HCT116 (cell line): Measurements from ENCODE around the gene WWOX. TPM values are rescaled to one million over a fixed set of nuclear protein-coding genes. Genes with fewer than 3 reads are reported as not detected.
A peak's percentile ranks its signal among the peaks of the same experiment; 100 is the strongest.

Source experiments
- ATAC-seq: fragments of 200-7000 bp; cut with Tn5 transposase; 2 replicates; pipeline ENCODE4 v1.9.1; 2020; ENCODE audit warnings: mild to moderate bottlenecking, moderate library complexity
- BruUV-seq: library from RNA; stranded (reverse); fragments of 400-500 nt; replicated peaks from 2 replicates; lab custom pipeline; 2021; lab: Mats Ljungman, UMichigan
- CTCF ChIA-PET: fragments of 300-600 bp; sonication (Branson Sonifier 250); formaldehyde crosslinking; loops from one replicate; lab custom pipeline; 2021; ENCODE audit warnings: antibody characterized with exemption; lab: Charles Lee
- POLR2A ChIA-PET: fragments of 300-600, 350-600 bp; sonication (Branson Sonifier 250); formaldehyde crosslinking; loops from one replicate; lab custom pipeline; 2021; ENCODE audit warnings: antibody characterized with exemption; lab: Charles Lee
- RAD21 ChIA-PET, 2 experiments: fragments of 300-600 bp; sonication (Branson Sonifier 250); formaldehyde crosslinking; loops; one replicate each; lab custom pipeline; 2023; ENCODE audit warnings: low total read pairs in 2 of 2; ENCODE audit not compliant: uncharacterized antibody in 2 of 2, unreplicated experiment in 2 of 2, low non-redundant PET in 1 of 2; lab: Charles Lee
- DNase-seq: peaks from one replicate; pipeline ENCODE4 v3.0.0-alpha.2; 2010; ENCODE audit warnings: low read depth, low spot score
- H2AFZ ChIP-seq: fragments of 200-600 bp; shearing (Covaris generic), sonication (generic); 2 replicates; pipeline ENCODE4 v1.6.1; 2017; ENCODE audit warnings: low read depth, mixed run types, mixed read lengths, antibody characterized with exemption, low read length; ENCODE audit not compliant: poor library complexity, severe bottlenecking
- H3K27ac ChIP-seq: 2 replicates; pipeline ENCODE4 v1.5.1; 2012; ENCODE audit warnings: low read depth, low read length
- H3K27me3 ChIP-seq: fragments of 200-600 bp; sonication (generic); 2 replicates; pipeline ENCODE4 v1.6.1; 2016; ENCODE audit warnings: mixed run types, low read length, mixed read lengths; ENCODE audit not compliant: insufficient read depth
- H3K36me3 ChIP-seq, 2 experiments: fragments of 200-500 bp in 1 of 2; fragments of 200-600 bp in 1 of 2; sonication (Bioruptor generic) in 1 of 2; sonication (generic) in 1 of 2; 2 replicates each; pipeline versions ENCODE4 v1.5.1 to v1.6.1; 2014 to 2016; ENCODE audit warnings: low read length in 2 of 2, inconsistent platforms in 1 of 2, mixed read lengths in 1 of 2, mixed run types in 1 of 2; ENCODE audit not compliant: insufficient read depth in 2 of 2, control insufficient read depth in 1 of 2
- H3K4me1 ChIP-seq, 2 experiments: fragments of 200-600 bp in 1 of 2; sonication (generic) in 1 of 2; 2 replicates each; pipeline versions ENCODE4 v1.5.1 to v1.6.1; 2012 to 2017; ENCODE audit warnings: low read length in 2 of 2, inconsistent platforms in 1 of 2, mild to moderate bottlenecking in 1 of 2, mixed read lengths in 1 of 2, mixed run types in 1 of 2, moderate library complexity in 1 of 2; ENCODE audit not compliant: insufficient read depth in 2 of 2, control insufficient read depth in 1 of 2
- H3K4me2 ChIP-seq: fragments of 200-600 bp; sonication (generic); 2 replicates; pipeline ENCODE4 v1.6.1; 2017; ENCODE audit warnings: mixed run types, low read length, mixed read lengths
- H3K4me3 ChIP-seq, 2 experiments: fragments of 200-600 bp in 1 of 2; sonication (generic) in 1 of 2; replicated peaks in 1 of 2; 2 replicates each; pipeline ENCODE4 v1.5.1; 2011 to 2016; ENCODE audit warnings: low read length in 2 of 2, control low read depth in 1 of 2, low read depth in 1 of 2, mild to moderate bottlenecking in 1 of 2, mixed read lengths in 1 of 2, mixed run types in 1 of 2
- H3K79me2 ChIP-seq: fragments of 200-600 bp; sonication (generic); 2 replicates; pipeline ENCODE4 v1.6.1; 2017; ENCODE audit warnings: mild to moderate bottlenecking, mixed run types, low read length, moderate library complexity, mixed read lengths; ENCODE audit not compliant: insufficient read depth
- H3K9ac ChIP-seq: fragments of 200-600 bp; sonication (generic); 2 replicates; pipeline ENCODE4 v1.6.1; 2016; ENCODE audit warnings: low read length, mixed read lengths
- H3K9me2 ChIP-seq: fragments of 200-600 bp; sonication (generic), shearing (Covaris generic); 2 replicates; pipeline ENCODE4 v1.6.1; 2017; ENCODE audit warnings: mixed run types, mild to moderate bottlenecking, moderate library complexity; ENCODE audit not compliant: insufficient read depth
- H3K9me3 ChIP-seq, 2 experiments: fragments of 200-500 bp in 1 of 2; fragments of 200-600 bp in 1 of 2; sonication (Bioruptor generic) in 1 of 2; sonication (generic) in 1 of 2; 2 replicates each; pipeline ENCODE4 v1.6.1; 2014 to 2017; ENCODE audit warnings: low read length in 2 of 2, mixed read lengths in 2 of 2, inconsistent platforms in 1 of 2, low read depth in 1 of 2, mild to moderate bottlenecking in 1 of 2, mixed run types in 1 of 2, moderate library complexity in 1 of 2; ENCODE audit not compliant: control insufficient read depth in 1 of 2, insufficient read depth in 1 of 2
- H4K20me1 ChIP-seq: fragments of 200-600 bp; sonication (generic), shearing (Covaris generic); 2 replicates; pipeline ENCODE4 v1.6.1; 2017; ENCODE audit warnings: mixed run types, mild to moderate bottlenecking, moderate library complexity; ENCODE audit not compliant: insufficient read depth
- EZH2phosphoT487 ChIP-seq: fragments of 200-600 bp; IDR thresholded peaks from 2 replicates; pipeline ENCODE4 v1.6.1; 2018; ENCODE audit warnings: antibody characterized with exemption, borderline replicate concordance
- POLR2AphosphoS5 ChIP-seq: IDR thresholded peaks from 2 replicates; pipeline ENCODE4 v1.6.1; 2011; ENCODE audit warnings: mild to moderate bottlenecking, low read depth, low read length, moderate library complexity
- intact Hi-C: fragments of 100-400 bp; cut with micrococcal nuclease; formaldehyde crosslinking; loops from 2 replicates; pipeline ENCODE4 v1.10.0; 2022
- total RNA-seq: library from RNA; stranded (reverse); gene quantifications from one replicate; pipeline ENCODE4 v1.2.1, GENCODE V29; 2021; ENCODE audit not compliant: unreplicated experiment
- TF ChIP-seq, protein P1 (sequence below), 3 experiments: fragments of 200-600 bp in 1 of 3; sonication (generic) in 1 of 3; IDR thresholded peaks in 2 of 3; conservative IDR thresholded peaks in 1 of 3; 2 replicates each; pipeline ENCODE4 v1.5.1; 2012 to 2017; ENCODE audit warnings: low read depth in 2 of 3, low read length in 2 of 3, antibody characterized with exemption in 1 of 3, borderline replicate concordance in 1 of 3, control low read depth in 1 of 3, mild to moderate bottlenecking in 1 of 3, mixed read lengths in 1 of 3, mixed run types in 1 of 3, moderate library complexity in 1 of 3; ENCODE audit not compliant: insufficient read depth in 1 of 3
- TF ChIP-seq, protein P2 (sequence below): IDR thresholded peaks from 2 replicates; pipeline ENCODE4 v1.6.1; 2012; ENCODE audit warnings: low read depth

The WWOX gene
- total RNA-seq, 1 experiment from 2014 or later: 13.7 TPM

DNA sequence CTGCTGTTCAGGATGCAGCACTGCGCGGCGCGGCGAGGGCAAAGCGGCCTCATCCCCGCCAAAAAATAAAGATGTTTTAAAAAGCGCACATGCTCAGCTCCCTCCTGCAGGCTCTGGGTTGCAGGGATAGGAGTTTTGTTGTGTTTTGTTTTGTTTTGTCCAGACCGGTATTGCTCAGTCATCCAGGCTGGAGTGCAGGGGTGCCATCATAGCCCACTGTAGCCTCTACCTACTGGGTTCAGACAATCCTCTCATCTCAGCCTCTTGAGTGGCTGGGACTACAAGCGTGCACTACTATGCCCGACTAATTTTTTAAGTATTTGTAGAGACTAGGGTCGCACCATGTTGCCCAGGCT lies 636 bp downstream of the WWOX start:
- 0 out of 2 replicates have a peak, but pooled peaks cover 2% of the 10 kb centered on the region for H3K79me2 ChIP-seq
- ChIA-PET RAD21 (no interaction called here), CTCF (interaction anchor here (0.7 to 3.0 kb wide), 4 partner anchors 10 to 395 kb away, joined by 3 to 11 read pairs (median 4); no protein-coding TSS in a partner anchor), POLR2A (no interaction called here)
- H3K36me3 ChIP-seq: no peaks in the 10 kb centered on the region
- H3K4me1 ChIP-seq: peaks cover 5 to 15% of the 10 kb centered on the region in 2 experiments; a peak in 2 of 4 replicates
- H3K27ac ChIP-seq: peak overlapping the region; percentile 79
- H3K4me3 ChIP-seq: peak overlapping the region; percentile 75 to 85
- H2AFZ ChIP-seq: no peak overlapping the region
- no TSS peak for BruUV-seq
- H3K27me3 ChIP-seq: no peaks in the 10 kb centered on the region
- DNase-seq (no peak), ATAC-seq (peak; percentile 60)
- intact Hi-C loops: no loop called here
- no peak for TF ChIP-seq POLR2AphosphoS5
- TF ChIP-seq, protein P1, sequence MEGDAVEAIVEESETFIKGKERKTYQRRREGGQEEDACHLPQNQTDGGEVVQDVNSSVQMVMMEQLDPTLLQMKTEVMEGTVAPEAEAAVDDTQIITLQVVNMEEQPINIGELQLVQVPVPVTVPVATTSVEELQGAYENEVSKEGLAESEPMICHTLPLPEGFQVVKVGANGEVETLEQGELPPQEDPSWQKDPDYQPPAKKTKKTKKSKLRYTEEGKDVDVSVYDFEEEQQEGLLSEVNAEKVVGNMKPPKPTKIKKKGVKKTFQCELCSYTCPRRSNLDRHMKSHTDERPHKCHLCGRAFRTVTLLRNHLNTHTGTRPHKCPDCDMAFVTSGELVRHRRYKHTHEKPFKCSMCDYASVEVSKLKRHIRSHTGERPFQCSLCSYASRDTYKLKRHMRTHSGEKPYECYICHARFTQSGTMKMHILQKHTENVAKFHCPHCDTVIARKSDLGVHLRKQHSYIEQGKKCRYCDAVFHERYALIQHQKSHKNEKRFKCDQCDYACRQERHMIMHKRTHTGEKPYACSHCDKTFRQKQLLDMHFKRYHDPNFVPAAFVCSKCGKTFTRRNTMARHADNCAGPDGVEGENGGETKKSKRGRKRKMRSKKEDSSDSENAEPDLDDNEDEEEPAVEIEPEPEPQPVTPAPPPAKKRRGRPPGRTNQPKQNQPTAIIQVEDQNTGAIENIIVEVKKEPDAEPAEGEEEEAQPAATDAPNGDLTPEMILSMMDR (IDR thresholded peaks at IDR 0.05 in 2 of 3, conservative IDR thresholded peaks at IDR 0.05 in 1 of 3; ENCODE audit: borderline replicate concordance in 1 of 3, insufficient read depth in 1 of 3, low read depth in 2 of 3, low read length in 2 of 3): peak in 2 of 3 experiments; percentile 56 to 91; a peak in 2 of 6 replicates
- no peaks in the 10 kb centered on the region; the same call in 1 of the 2 replicates for H4K20me1 ChIP-seq
- peak overlapping the region; percentile 80 for H3K9ac ChIP-seq
- H3K4me2 ChIP-seq: peak overlapping the region; percentile 84
- H3K9me3 ChIP-seq: no peaks in the 10 kb centered on the region
- no peaks in the 10 kb centered on the region for H3K9me2 ChIP-seq

DNA sequence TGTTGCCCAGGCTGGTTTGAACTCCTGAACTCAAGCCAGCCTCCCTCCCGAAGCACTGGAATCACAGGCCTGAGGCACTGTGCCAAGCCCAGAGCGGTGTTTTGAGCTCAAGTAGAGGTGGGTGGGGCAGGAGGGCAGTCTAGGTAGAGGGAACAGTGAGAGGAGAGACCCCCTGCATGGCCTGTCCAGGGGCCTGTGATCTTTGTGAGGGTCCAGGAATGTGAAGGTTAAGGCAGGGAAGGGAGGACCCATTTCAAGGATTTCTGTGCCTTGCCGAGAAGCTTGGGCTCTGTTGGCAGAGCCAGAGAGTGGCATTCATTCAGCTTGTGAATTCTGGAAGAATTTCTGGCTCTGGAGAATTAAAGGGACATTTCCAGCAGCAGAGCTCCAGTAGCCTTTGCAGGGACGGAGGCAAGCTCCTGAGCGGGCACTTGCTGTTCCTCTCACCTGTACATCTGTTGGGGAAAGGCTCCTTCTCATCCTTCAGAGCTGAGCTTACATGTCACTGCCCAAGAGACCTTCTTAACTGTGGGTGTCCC lies 2.7 kb downstream of the WWOX start:
- no peak for ATAC-seq
- TF ChIP-seq, protein P1 (IDR thresholded peaks at IDR 0.05 in 2 of 3, conservative IDR thresholded peaks at IDR 0.05 in 1 of 3; ENCODE audit: borderline replicate concordance in 1 of 3, insufficient read depth in 1 of 3, low read depth in 2 of 3, low read length in 2 of 3): no peak
- TF ChIP-seq EZH2phosphoT487: no peak
- TF ChIP-seq, protein P2, sequence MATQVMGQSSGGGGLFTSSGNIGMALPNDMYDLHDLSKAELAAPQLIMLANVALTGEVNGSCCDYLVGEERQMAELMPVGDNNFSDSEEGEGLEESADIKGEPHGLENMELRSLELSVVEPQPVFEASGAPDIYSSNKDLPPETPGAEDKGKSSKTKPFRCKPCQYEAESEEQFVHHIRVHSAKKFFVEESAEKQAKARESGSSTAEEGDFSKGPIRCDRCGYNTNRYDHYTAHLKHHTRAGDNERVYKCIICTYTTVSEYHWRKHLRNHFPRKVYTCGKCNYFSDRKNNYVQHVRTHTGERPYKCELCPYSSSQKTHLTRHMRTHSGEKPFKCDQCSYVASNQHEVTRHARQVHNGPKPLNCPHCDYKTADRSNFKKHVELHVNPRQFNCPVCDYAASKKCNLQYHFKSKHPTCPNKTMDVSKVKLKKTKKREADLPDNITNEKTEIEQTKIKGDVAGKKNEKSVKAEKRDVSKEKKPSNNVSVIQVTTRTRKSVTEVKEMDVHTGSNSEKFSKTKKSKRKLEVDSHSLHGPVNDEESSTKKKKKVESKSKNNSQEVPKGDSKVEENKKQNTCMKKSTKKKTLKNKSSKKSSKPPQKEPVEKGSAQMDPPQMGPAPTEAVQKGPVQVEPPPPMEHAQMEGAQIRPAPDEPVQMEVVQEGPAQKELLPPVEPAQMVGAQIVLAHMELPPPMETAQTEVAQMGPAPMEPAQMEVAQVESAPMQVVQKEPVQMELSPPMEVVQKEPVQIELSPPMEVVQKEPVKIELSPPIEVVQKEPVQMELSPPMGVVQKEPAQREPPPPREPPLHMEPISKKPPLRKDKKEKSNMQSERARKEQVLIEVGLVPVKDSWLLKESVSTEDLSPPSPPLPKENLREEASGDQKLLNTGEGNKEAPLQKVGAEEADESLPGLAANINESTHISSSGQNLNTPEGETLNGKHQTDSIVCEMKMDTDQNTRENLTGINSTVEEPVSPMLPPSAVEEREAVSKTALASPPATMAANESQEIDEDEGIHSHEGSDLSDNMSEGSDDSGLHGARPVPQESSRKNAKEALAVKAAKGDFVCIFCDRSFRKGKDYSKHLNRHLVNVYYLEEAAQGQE: no peak
- no peak overlapping the region for H3K4me3 ChIP-seq
- no peaks in the 10 kb centered on the region for H3K9me3 ChIP-seq
- POLR2A ChIA-PET: no interaction called here
- no peak for DNase-seq
- H3K4me2 ChIP-seq: no peak overlapping the region
- no peaks in the 10 kb centered on the region for H3K36me3 ChIP-seq
- H4K20me1 ChIP-seq: no peaks in the 10 kb centered on the region; the same call in 1 of the 2 replicates
- H3K27me3 ChIP-seq: no peaks in the 10 kb centered on the region
- H3K4me1 ChIP-seq: peaks cover 5 to 15% of the 10 kb centered on the region in 2 experiments; a peak in 2 of 4 replicates
- no TSS peak for BruUV-seq
- H2AFZ ChIP-seq: no peak overlapping the region
- 0 out of 2 replicates have a peak, but pooled peaks cover 2% of the 10 kb centered on the region for H3K79me2 ChIP-seq
- CTCF ChIA-PET: no interaction called here
- RAD21 ChIA-PET: no interaction called here
- no peaks in the 10 kb centered on the region for H3K9me2 ChIP-seq
- no peak overlapping the region for H3K9ac ChIP-seq
- intact Hi-C loops: no loop called here
- H3K27ac ChIP-seq: no peak overlapping the region
